K562 (cell line): Measurements from ENCODE around the gene CRB2. TPM values are rescaled to one million over a fixed set of nuclear protein-coding genes. Genes with fewer than 3 reads are reported as not detected.

ENCODE experiments used
- CBX3 ChIP-seq, 2 experiments: IDR thresholded peaks; 1 replicate in 1 of 2; 2 replicates in 1 of 2; pipeline ENCODE4 v1.6.1; 2012; ENCODE audit warnings: inconsistent platforms in 2 of 2, low read length in 2 of 2, borderline replicate concordance in 1 of 2, control low read depth in 1 of 2
- CHD4 ChIP-seq: fragments of 200-600 bp; sonication (generic); IDR thresholded peaks from 3 replicates; pipeline ENCODE4 v1.6.1; 2012; ENCODE audit warnings: low read depth, mild to moderate bottlenecking, mixed read lengths, low read length, inconsistent platforms; ENCODE audit not compliant: insufficient read depth, insufficient replicate concordance, poor library complexity, severe bottlenecking
- E2F3 ChIP-seq: fragments of 250-450 bp; sonication (Bioruptor Pico); IDR thresholded peaks from 2 replicates; pipeline ENCODE4 v1.4.0; 2020; ENCODE audit warnings: mild to moderate bottlenecking
- HNRNPK ChIP-seq: fragments of 200-400 bp; formaldehyde crosslinking; IDR thresholded peaks from one replicate; pipeline ENCODE4 v1.6.1; 2018; ENCODE audit warnings: mild to moderate bottlenecking, low read depth, low read length; ENCODE audit not compliant: poor library complexity, severe bottlenecking
- IRF9 ChIP-seq: fragments of 450-650 bp; IDR thresholded peaks from 2 replicates; pipeline ENCODE4 v1.6.1; 2016; ENCODE audit warnings: missing biosample characterization, missing genetic modification characterization
- MCM3 ChIP-seq: fragments of 450-650 bp; IDR thresholded peaks from 2 replicates; pipeline ENCODE4 v1.6.1; 2016
- MTA3 ChIP-seq: fragments of 450-650 bp; formaldehyde crosslinking; IDR thresholded peaks from 2 replicates; pipeline ENCODE4 v1.6.1; 2017; ENCODE audit warnings: mild to moderate bottlenecking, borderline replicate concordance
- POLR2G ChIP-seq: fragments of 200-400 bp; formaldehyde crosslinking; IDR thresholded peaks from 2 replicates; pipeline ENCODE4 v1.6.1; 2017; ENCODE audit warnings: low read depth, mild to moderate bottlenecking, antibody characterized with exemption, low read length, moderate library complexity
- PRPF4 ChIP-seq: fragments of 200-400 bp; formaldehyde crosslinking; IDR thresholded peaks from one replicate; pipeline ENCODE4 v1.6.1; 2017; ENCODE audit warnings: low read length, low read depth, mild to moderate bottlenecking; ENCODE audit not compliant: insufficient read depth, poor library complexity, severe bottlenecking
- RBM15 ChIP-seq: fragments of 200-400 bp; formaldehyde crosslinking; IDR thresholded peaks from 2 replicates; pipeline ENCODE4 v1.6.1; 2018; ENCODE audit warnings: mild to moderate bottlenecking, low read length, moderate library complexity; ENCODE audit not compliant: insufficient read depth
- RBM22 ChIP-seq: fragments of 200-400 bp; formaldehyde crosslinking; IDR thresholded peaks from 2 replicates; pipeline ENCODE4 v1.6.1; 2018; ENCODE audit warnings: low read length, low read depth; ENCODE audit not compliant: poor library complexity, severe bottlenecking
- RFX1 ChIP-seq: fragments of 450-650 bp; IDR thresholded peaks from 2 replicates; pipeline ENCODE4 v1.6.1; 2016; ENCODE audit warnings: mild to moderate bottlenecking, moderate library complexity
- SMARCA5 ChIP-seq: fragments of 450-650 bp; IDR thresholded peaks from 2 replicates; pipeline ENCODE4 v1.6.1; 2016
- SPI1 ChIP-seq: IDR thresholded peaks from 2 replicates; pipeline ENCODE4 v1.6.1; 2011; ENCODE audit warnings: low read depth, low read length, control low read depth, borderline replicate concordance
- SRF ChIP-seq, 2 experiments: fragments of 250-450, 450-650 bp in 1 of 2; sonication (Bioruptor Pico) in 1 of 2; sonication (generic) in 1 of 2; formaldehyde crosslinking; IDR thresholded peaks; 2 replicates each; pipeline versions ENCODE4 v1.5.0 to v1.5.1; 2020 to 2022; ENCODE audit warnings: mild to moderate bottlenecking in 1 of 2, missing genetic modification reagents in 1 of 2
- SRSF1 ChIP-seq: fragments of 200-400 bp; formaldehyde crosslinking; IDR thresholded peaks from 2 replicates; pipeline ENCODE4 v1.6.1; 2017; ENCODE audit warnings: mild to moderate bottlenecking, low read depth, low read length, moderate library complexity
- TAF1 ChIP-seq: IDR thresholded peaks from 2 replicates; pipeline ENCODE4 v1.6.1; 2011; ENCODE audit warnings: mild to moderate bottlenecking, low read length, moderate library complexity; ENCODE audit not compliant: insufficient read depth, control insufficient read depth, severe bottlenecking; ENCODE audit errors: extremely low read depth
- TRIM25 ChIP-seq: fragments of 450-650 bp; IDR thresholded peaks from 2 replicates; pipeline ENCODE4 v1.7.0; 2016; ENCODE audit warnings: borderline replicate concordance
- VEZF1 ChIP-seq: fragments of 200-800 bp; sonication (Bioruptor generic); IDR thresholded peaks from 2 replicates; pipeline ENCODE4 v1.6.1; 2017; ENCODE audit warnings: missing genetic modification characterization, missing compliant biosample characterization
- WHSC1 ChIP-seq: IDR thresholded peaks from one replicate; pipeline ENCODE4 v1.6.1; 2012; ENCODE audit warnings: low read length, control low read depth, inconsistent platforms
- XRCC4 ChIP-seq: IDR thresholded peaks from one replicate; pipeline ENCODE4 v1.6.1; 2011; ENCODE audit not compliant: insufficient read depth, insufficient read length; ENCODE audit errors: extremely low read depth
- ZNF347 ChIP-seq: fragments of 450-650 bp; formaldehyde crosslinking; IDR thresholded peaks from 2 replicates; pipeline ENCODE4 v1.4.0; 2020; ENCODE audit warnings: low read depth, mild to moderate bottlenecking, moderate library complexity
- ZNF75A ChIP-seq: fragments of 450-650 bp; formaldehyde crosslinking; IDR thresholded peaks from 2 replicates; pipeline ENCODE4 v1.4.0; 2020; ENCODE audit warnings: mild to moderate bottlenecking
- ZNF76 ChIP-seq: fragments of 250-450 bp; sonication (Bioruptor Pico); IDR thresholded peaks from 2 replicates; pipeline ENCODE4 v1.4.0; 2020; ENCODE audit warnings: mild to moderate bottlenecking, moderate library complexity, borderline replicate concordance
- ZNF79 ChIP-seq: fragments of 250-450 bp; sonication (Bioruptor Pico); IDR thresholded peaks from 2 replicates; pipeline ENCODE4 v1.4.0; 2020; ENCODE audit warnings: low read depth, mild to moderate bottlenecking, moderate library complexity
- polyA plus RNA-seq, 8 experiments: library from polyadenylated mRNA; depleted of rRNA in 4 of 8; stranded (reverse) in 5 of 8; unstranded in 3 of 8; fragments of >200 nt; fragmentation: Nextera tagmentation in 2 of 8; fragmentation: Illumina TruSeq in 1 of 8; extraction: Ambion mirVana in 2 of 8; extraction: Trizol in 1 of 8; gene quantifications; 2 replicates each; pipeline versions ENCODE4 v1.2.1 to v1.2.3, GENCODE V29; 2011 to 2014; ENCODE audit warnings: inconsistent platforms in 1 of 8, missing spikeins in 1 of 8
- total RNA-seq, 7 experiments: library from RNA; depleted of rRNA in 6 of 7; stranded (reverse); fragments of >200 nt in 6 of 7; fragmentation: Illumina TruSeq in 2 of 7; extraction: Trizol in 2 of 7; gene quantifications; 2 replicates each; pipeline versions ENCODE4 v1.2.1 to v1.2.3, GENCODE V29; 2011 to 2021; ENCODE audit warnings: low replicate concordance in 1 of 7

CRB2 gene
- total and polyA plus RNA-seq, 9 of the 15 experiments (the other 6 are each of a cell fraction or from before 2014, with no cell fraction given) = 0.13 to 1.2 (median 0.25) TPM; not detected in 2

- TF ChIP-seq MCM3 (no peak), SPI1 (peak; percentile 80), POLR2G (no peak), MTA3 (peak; percentile 41; the same call in 1 of the 2 replicates), RFX1 (no peak), SRSF1 (no peak), ZNF75A (no peak), RBM22 (no peak), PRPF4 (no peak), ZNF76 (CRISPR knock-in tag) (no peak), SRF (CRISPR knock-in tag; IDR thresholded peaks at IDR 0.05) (no peak; a peak in 1 of 4 replicates), SMARCA5 (no peak), TAF1 (peak; percentile 90), TRIM25 (no peak), XRCC4 (no peak), RBM15 (no peak), IRF9 (tag) (no peak), E2F3 (CRISPR knock-in tag) (no peak), HNRNPK (no peak), VEZF1 (CRISPR knock-in tag) (no peak), WHSC1 (no peak), ZNF79 (CRISPR knock-in tag) (no peak), CHD4 (no peak), ZNF347 (CRISPR knock-in tag) (no peak), CBX3 (IDR thresholded peaks at IDR 0.05; ENCODE audit: borderline replicate concordance in 1 of 2, low read length in 2 of 2) (no peak; a peak in 1 of 3 replicates)
Measured at GRCh38 chr9:123343443-123344191, 12.4 kb upstream of the CRB2 start (continued).
